Smooth muscle cell (in vitro differentiated cells): Measurements from ENCODE around the gene PAPOLA. TPM values are rescaled to one million over a fixed set of nuclear protein-coding genes. Genes with fewer than 3 reads are reported as not detected.

Experiments used
- DNase-seq: peaks from one replicate; lab custom pipeline; 2025; ENCODE audit not compliant: unreplicated experiment; lab: John Stamatoyannopoulos, UW
- H2AFZ ChIP-seq: fragments of 200-600 bp; sonication (generic); 2 replicates; pipeline ENCODE4 v1.6.0; 2016; ENCODE audit warnings: antibody characterized with exemption, low read depth, mild to moderate bottlenecking
- H3F3A ChIP-seq: fragments of 200-600 bp; sonication (generic); 2 replicates; pipeline ENCODE4 v1.6.0; 2017; ENCODE audit warnings: antibody characterized with exemption, low read depth
- H3K27ac ChIP-seq: fragments of 200-600 bp; sonication (generic); 2 replicates; pipeline ENCODE4 v1.5.1; 2016; ENCODE audit warnings: low read depth, mild to moderate bottlenecking
- H3K27me3 ChIP-seq: fragments of 200-600 bp; sonication (generic); 2 replicates; pipeline ENCODE4 v1.6.1; 2016; ENCODE audit warnings: low read depth, mild to moderate bottlenecking
- H3K36me3 ChIP-seq: fragments of 200-600 bp; sonication (generic); 2 replicates; pipeline ENCODE4 v1.5.1; 2016; ENCODE audit warnings: low read depth
- H3K4me1 ChIP-seq: fragments of 200-600 bp; sonication (generic); 2 replicates; pipeline ENCODE4 v1.5.1; 2016; ENCODE audit warnings: low read depth
- H3K4me2 ChIP-seq: fragments of 200-600 bp; sonication (generic); 2 replicates; pipeline ENCODE4 v1.6.0; 2016; ENCODE audit warnings: mild to moderate bottlenecking
- H3K4me3 ChIP-seq: fragments of 200-600 bp; sonication (generic); 2 replicates; pipeline ENCODE4 v1.5.1; 2016; ENCODE audit warnings: mild to moderate bottlenecking
- H3K79me2 ChIP-seq: fragments of 200-600 bp; sonication (generic); 2 replicates; pipeline ENCODE4 v1.6.0; 2016; ENCODE audit warnings: low read depth, mild to moderate bottlenecking
- H3K9ac ChIP-seq: fragments of 200-600 bp; sonication (generic); 2 replicates; pipeline ENCODE4 v1.6.0; 2016; ENCODE audit warnings: low read depth
- H3K9me3 ChIP-seq: fragments of 200-600 bp; sonication (generic); replicated peaks from 2 replicates; pipeline ENCODE4 v1.5.1; 2016; ENCODE audit warnings: low read depth
- H4K20me1 ChIP-seq: fragments of 200-600 bp; sonication (generic); 2 replicates; pipeline ENCODE4 v1.6.0; 2016; ENCODE audit warnings: low read depth
- CTCF ChIP-seq: fragments of 200-600 bp; sonication (generic); IDR thresholded peaks from 2 replicates; pipeline ENCODE4 v1.5.1; 2017; ENCODE audit warnings: borderline replicate concordance, mild to moderate bottlenecking, antibody characterized with exemption; ENCODE audit not compliant: insufficient read depth, poor library complexity, severe bottlenecking
- WGBS: methylation state at CpG from one replicate; pipeline ENCODE4 v1.1.7; 2016; ENCODE audit warnings: low lambda C conversion rate; 5-methylcytosine and 5-hydroxymethylcytosine counted together
- polyA plus RNA-seq: library from polyadenylated mRNA; unstranded; fragments of >200 nt; fragmentation: Nextera tagmentation; extraction: Ambion mirVana; gene quantifications from 2 replicates; pipeline ENCODE4 v1.2.1, GENCODE V29; 2016
- total RNA-seq: library from RNA; depleted of rRNA; stranded (reverse); fragments of >200 nt; gene quantifications from 2 replicates; pipeline ENCODE4 v1.2.3, GENCODE V29; 2014

PAPOLA gene
- total and polyA plus RNA-seq, 2 experiments from 2014 or later: 109 to 137 TPM

DNA sequence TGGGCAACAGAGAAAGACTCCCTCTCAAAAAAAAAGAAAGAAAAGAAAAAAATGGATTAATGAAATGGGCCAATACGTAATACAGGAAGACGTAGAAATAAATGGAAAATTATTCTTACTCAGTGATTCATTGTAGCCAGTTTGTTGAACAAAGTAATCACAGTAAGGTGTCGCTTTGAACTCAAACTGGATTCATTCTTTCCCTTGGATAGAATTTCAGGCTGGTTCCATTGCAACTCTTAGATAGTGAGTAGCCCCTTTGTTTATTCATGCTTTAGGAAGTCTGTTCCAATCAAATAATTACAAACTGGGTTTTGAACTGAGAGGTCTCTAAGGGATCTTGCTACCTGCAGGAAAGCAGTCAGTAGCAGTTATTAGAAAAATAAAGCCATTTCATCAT lies 42.3 kb upstream of the PAPOLA start:
- 100% methylated on average over 3 of the region's 3 CpGs for WGBS
- H3K27me3 ChIP-seq: no peaks in the 10 kb centered on the region
- H3K4me1 ChIP-seq: peaks cover 7% of the 10 kb centered on the region
- TF ChIP-seq CTCF: no peak
- no peak overlapping the region for H3K4me3 ChIP-seq
- H3K36me3 ChIP-seq: no peaks in the 10 kb centered on the region
- no peak for DNase-seq
- no peak overlapping the region for H3K27ac ChIP-seq
- H2AFZ ChIP-seq: no peak overlapping the region
- H3F3A ChIP-seq: no peaks in the 10 kb centered on the region
- H3K9me3 ChIP-seq: no peaks in the 10 kb centered on the region
- H3K9ac ChIP-seq: no peak overlapping the region
- no peaks in the 10 kb centered on the region for H4K20me1 ChIP-seq
- no peak overlapping the region for H3K4me2 ChIP-seq
- H3K79me2 ChIP-seq: no peaks in the 10 kb centered on the region

DNA sequence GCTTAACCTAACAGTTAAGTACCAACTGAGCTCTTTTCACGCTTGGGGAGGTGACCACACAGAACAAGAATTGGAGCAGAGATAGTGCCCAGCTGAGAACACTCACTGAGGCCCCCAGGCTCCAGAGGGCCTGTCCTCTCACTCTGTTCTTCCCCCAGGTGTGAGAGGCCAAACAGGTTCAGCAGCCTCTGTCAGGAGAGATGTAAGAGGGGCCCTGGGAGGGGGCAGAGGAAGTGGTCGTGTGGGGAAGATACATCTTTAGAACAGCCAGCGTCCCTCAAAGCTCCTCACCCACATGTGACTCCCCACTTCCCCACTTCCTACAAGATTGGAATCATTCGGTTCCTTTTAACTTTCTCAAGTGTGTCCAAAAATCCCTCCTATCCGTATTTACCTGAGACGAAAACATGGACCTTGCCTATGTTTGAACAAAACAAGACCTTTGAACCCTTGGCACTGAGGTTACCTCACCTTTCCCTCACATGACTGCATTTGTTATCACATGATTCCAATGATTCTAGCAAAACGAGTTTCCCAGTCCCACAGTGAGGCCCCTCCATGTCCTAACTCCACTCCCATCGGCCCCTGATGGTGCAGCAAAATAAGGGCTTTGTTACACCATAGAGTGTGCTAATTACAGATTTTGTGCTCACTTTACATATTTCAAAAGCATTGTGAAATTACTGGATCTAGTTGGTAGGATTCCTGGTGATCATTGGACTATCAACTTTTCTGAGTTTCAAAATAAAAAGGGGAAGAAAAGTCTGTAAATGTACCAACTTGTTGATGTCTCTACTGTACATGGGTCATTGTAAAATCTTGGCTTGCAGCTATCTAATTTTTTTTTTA lies 40.0 kb upstream of the PAPOLA start:
- Histone ChIP-seq H3K4me2 (no peak overlapping the region), H3F3A (no peaks in the 10 kb centered on the region), H3K4me3 (no peak overlapping the region), H3K9ac (no peak overlapping the region), H3K4me1 (peaks cover 7% of the 10 kb centered on the region), H3K27ac (no peak overlapping the region), H3K79me2 (no peaks in the 10 kb centered on the region), H2AFZ (no peak overlapping the region), H3K9me3 (no peaks in the 10 kb centered on the region), H3K36me3 (no peaks in the 10 kb centered on the region), H4K20me1 (no peaks in the 10 kb centered on the region), H3K27me3 (no peaks in the 10 kb centered on the region)
- WGBS: 77% methylated on average over 8 of the region's 8 CpGs
- DNase-seq: no peak
- TF ChIP-seq CTCF: no peak

DNA sequence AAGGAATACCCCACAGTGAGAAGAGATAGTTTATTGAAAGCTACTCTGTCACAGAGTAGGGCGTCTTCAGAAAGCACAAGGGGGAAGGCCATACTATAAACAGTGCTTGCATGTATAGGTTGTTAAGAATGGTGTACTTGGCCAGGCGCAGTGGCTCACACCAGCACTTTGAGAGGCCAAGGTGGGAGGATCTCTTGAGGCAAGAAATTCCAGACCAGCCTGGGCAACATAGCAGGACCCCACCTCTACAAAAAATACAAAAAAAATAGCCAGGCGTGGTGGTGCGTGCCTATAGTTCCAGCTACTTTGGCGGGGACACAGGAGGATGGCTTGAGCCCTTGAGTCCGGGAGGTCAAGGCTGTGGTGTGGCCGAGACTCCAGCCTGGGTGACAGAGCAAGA lies 38.0 kb upstream of the PAPOLA start:
- Histone ChIP-seq H3F3A (no peaks in the 10 kb centered on the region), H3K4me1 (peaks cover 7% of the 10 kb centered on the region), H3K9me3 (no peaks in the 10 kb centered on the region), H3K4me3 (no peak overlapping the region), H3K9ac (no peak overlapping the region), H3K27me3 (no peaks in the 10 kb centered on the region), H4K20me1 (no peaks in the 10 kb centered on the region), H3K4me2 (no peak overlapping the region), H2AFZ (no peak overlapping the region), H3K79me2 (no peaks in the 10 kb centered on the region), H3K27ac (no peak overlapping the region), H3K36me3 (no peaks in the 10 kb centered on the region)
- WGBS: 91% methylated on average over 7 of the region's 7 CpGs
- no peak for TF ChIP-seq CTCF
- no peak for DNase-seq

GRCh38 chr14:96466918-96467317 lies 35.3 kb upstream of the PAPOLA start:
- Histone ChIP-seq H3K27me3 (no peaks in the 10 kb centered on the region), H4K20me1 (no peaks in the 10 kb centered on the region), H3K27ac (no peak overlapping the region), H3F3A (no peaks in the 10 kb centered on the region), H3K79me2 (no peaks in the 10 kb centered on the region), H3K9me3 (no peaks in the 10 kb centered on the region), H3K9ac (no peak overlapping the region), H3K4me2 (no peak overlapping the region), H3K36me3 (no peaks in the 10 kb centered on the region), H3K4me3 (no peak overlapping the region), H2AFZ (no peak overlapping the region), H3K4me1 (peaks cover 3% of the 10 kb centered on the region)
- no peak for DNase-seq
- no peak for TF ChIP-seq CTCF
- WGBS: 90% methylated on average over 3 of the region's 3 CpGs
